ENCODE results near the gene ITGA3. TPM values are rescaled to one million over a fixed set of nuclear protein-coding genes. Genes with fewer than 3 reads are reported as not detected.
"Not testable (repeated sequence)": the region's sequence is repeated elsewhere in the genome, so short reads cannot be mapped to it uniquely, and the experiment has no call there.

The ITGA3 gene
- polyA plus RNA-seq, 4 donors = 53.5 to 96.4 (median 72.0) TPM

DNA sequence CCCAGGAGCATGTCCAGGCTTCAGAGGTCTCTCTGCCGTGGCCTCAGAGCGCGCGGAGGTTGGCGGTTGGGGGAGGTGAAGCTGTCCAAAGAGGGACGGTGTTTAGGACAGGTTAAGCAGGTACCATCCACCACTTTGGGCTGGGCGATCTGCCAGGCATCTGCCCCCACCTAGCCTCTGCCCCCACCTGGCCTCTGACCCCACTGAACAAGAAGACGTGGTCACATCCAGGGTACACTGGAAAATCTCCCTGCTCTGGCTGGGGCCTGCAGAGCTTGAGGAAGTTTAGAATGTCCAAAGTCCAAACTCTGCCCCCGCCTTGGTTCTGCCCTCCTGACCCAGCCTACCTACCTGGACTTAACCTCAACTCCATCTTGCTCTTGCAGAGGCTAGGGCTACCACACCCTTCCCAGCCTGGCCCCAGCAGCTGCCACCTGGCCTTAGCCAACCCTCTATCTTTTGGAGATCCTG is 1.6 kb downstream of the ITGA3 start:
- WGBS, 3 donors = 14 to 64% (median 26%) methylated on average over 8 to 9 of the region's 9 CpGs
- FAIRE-seq (no peak), DNase-seq (peak; percentile 88 to 96)
- peak overlapping the region in 2 of 3 donors; percentile 78 to 97 for H3K4me3 ChIP-seq (ENCODE audit: low read depth in 1 of 3, low read length in 3 of 3)
- H3K27ac ChIP-seq (ENCODE audit: low read depth in 1 of 3, low read length in 2 of 3) = peak overlapping the region; percentile 93 to 99 (median 98)
- H3K36me3 ChIP-seq (ENCODE audit: control insufficient read depth in 3 of 3, insufficient read depth in 2 of 3, low read depth in 1 of 3, low read length in 3 of 3) = peaks cover 0 to 42% (median 0%) of the 10 kb centered on the region in 3 donors
- H3K27me3 ChIP-seq (ENCODE audit: control insufficient read depth in 3 of 3, insufficient read depth in 3 of 3, low read length in 3 of 3) = no peaks in the 10 kb centered on the region
- peaks cover 14 to 70% (median 24%) of the 10 kb centered on the region in 3 donors for H3K4me1 ChIP-seq (ENCODE audit: control insufficient read depth in 3 of 3, insufficient read depth in 2 of 3, low read depth in 1 of 3, low read length in 2 of 3)
- H3K9me3 ChIP-seq (ENCODE audit: control insufficient read depth in 2 of 2, insufficient read depth in 1 of 2, low read depth in 1 of 2, low read length in 1 of 2) = no peaks in the 10 kb centered on the region

GRCh38 chr17:50058296-50058953 is 2.5 kb downstream of the ITGA3 start:
- peaks cover 14 to 64% (median 24%) of the 10 kb centered on the region in 3 donors for H3K4me1 ChIP-seq (ENCODE audit: control insufficient read depth in 3 of 3, insufficient read depth in 2 of 3, low read depth in 1 of 3, low read length in 2 of 3)
- DNase-seq = no peak
- no peak for FAIRE-seq
- H3K4me3 ChIP-seq (ENCODE audit: low read depth in 1 of 3, low read length in 3 of 3) = peak overlapping the region in 2 of 3 donors; percentile 3 to 97
- H3K36me3 ChIP-seq (ENCODE audit: control insufficient read depth in 3 of 3, insufficient read depth in 2 of 3, low read depth in 1 of 3, low read length in 3 of 3) = peaks cover 0 to 49% (median 0%) of the 10 kb centered on the region in 3 donors
- 75 to 79% (median 76%) methylated on average over 10 of the region's 10 CpGs for WGBS, 3 donors
- H3K27me3 ChIP-seq (ENCODE audit: control insufficient read depth in 3 of 3, insufficient read depth in 3 of 3, low read length in 3 of 3) = no peaks in the 10 kb centered on the region
- peak overlapping the region; percentile 47 to 99 (median 63) for H3K27ac ChIP-seq (ENCODE audit: low read depth in 1 of 3, low read length in 2 of 3)
- no peaks in the 10 kb centered on the region for H3K9me3 ChIP-seq (ENCODE audit: control insufficient read depth in 2 of 2, insufficient read depth in 1 of 2, low read depth in 1 of 2, low read length in 1 of 2)

GRCh38 chr17:50059256-50059655 is 3.3 kb downstream of the ITGA3 start:
- peaks cover 0 to 58% (median under 1%) of the 10 kb centered on the region in 3 donors for H3K36me3 ChIP-seq (ENCODE audit: control insufficient read depth in 3 of 3, insufficient read depth in 2 of 3, low read depth in 1 of 3, low read length in 3 of 3)
- H3K4me1 ChIP-seq (ENCODE audit: control insufficient read depth in 3 of 3, insufficient read depth in 2 of 3, low read depth in 1 of 3, low read length in 2 of 3) = peaks cover 12 to 63% (median 24%) of the 10 kb centered on the region in 3 donors
- H3K9me3 ChIP-seq (ENCODE audit: control insufficient read depth in 2 of 2, insufficient read depth in 1 of 2, low read depth in 1 of 2, low read length in 1 of 2) = no peaks in the 10 kb centered on the region
- H3K27ac ChIP-seq (ENCODE audit: low read depth in 1 of 3, low read length in 2 of 3) = peak overlapping the region in 1 of 3 donors; percentile 81
- peak in 1 of 2 donors; percentile 58 for DNase-seq
- 13 to 37% (median 26%) methylated on average over 4 of the region's 4 CpGs for WGBS, 3 donors
- no peaks in the 10 kb centered on the region for H3K27me3 ChIP-seq (ENCODE audit: control insufficient read depth in 3 of 3, insufficient read depth in 3 of 3, low read length in 3 of 3)
- H3K4me3 ChIP-seq (ENCODE audit: low read depth in 1 of 3, low read length in 3 of 3) = no peak overlapping the region
- FAIRE-seq = no peak

DNA sequence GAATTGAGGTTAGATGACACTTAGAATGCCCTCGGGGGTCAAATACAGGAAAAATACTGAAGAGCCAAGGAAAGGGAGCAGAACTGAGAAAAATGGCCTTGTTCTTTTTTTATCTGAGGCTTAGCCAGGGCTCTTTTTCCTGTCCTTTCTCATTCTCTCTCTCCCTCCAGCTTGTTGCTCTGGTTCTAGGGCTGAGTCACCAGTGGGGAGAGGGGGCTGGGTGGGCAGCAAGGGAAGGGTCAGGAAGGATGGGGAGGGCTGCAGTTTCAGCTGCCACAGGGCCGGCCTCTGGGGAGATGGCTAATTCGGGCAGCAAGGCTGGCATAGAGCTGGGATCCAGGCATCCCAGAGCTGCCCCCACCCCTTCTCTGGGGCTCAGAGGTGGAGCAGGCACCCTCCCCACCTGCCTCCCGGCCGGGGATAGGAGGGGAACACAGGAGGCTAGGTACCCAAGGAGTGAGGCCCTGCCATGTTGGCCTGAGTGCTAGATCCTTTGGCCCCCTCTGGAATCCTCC is 3.9 kb downstream of the ITGA3 start:
- FAIRE-seq = no peak

GRCh38 chr17:50060951-50061712 is 5.2 kb downstream of the ITGA3 start:
- Histone ChIP-seq H3K4me1 (ENCODE audit: control insufficient read depth in 3 of 3, insufficient read depth in 2 of 3, low read depth in 1 of 3, low read length in 2 of 3) (peaks cover 12 to 69% (median 24%) of the 10 kb centered on the region in 3 donors), H3K27me3 (ENCODE audit: control insufficient read depth in 3 of 3, insufficient read depth in 3 of 3, low read length in 3 of 3) (no peaks in the 10 kb centered on the region), H3K27ac (ENCODE audit: low read depth in 1 of 3, low read length in 2 of 3) (peak overlapping the region in 2 of 3 donors; percentile 41 to 55), H3K4me3 (ENCODE audit: low read depth in 1 of 3, low read length in 3 of 3) (no peak overlapping the region), H3K9me3 (ENCODE audit: control insufficient read depth in 2 of 2, insufficient read depth in 1 of 2, low read depth in 1 of 2, low read length in 1 of 2) (no peaks in the 10 kb centered on the region), H3K36me3 (ENCODE audit: control insufficient read depth in 3 of 3, insufficient read depth in 2 of 3, low read depth in 1 of 3, low read length in 3 of 3) (peaks cover 0 to 67% (median 6%) of the 10 kb centered on the region in 3 donors)
- 79 to 85% (median 84%) methylated on average over 9 of the region's 9 CpGs for whole genome bisulfite sequencing, 3 donors
- DNase-seq (peak; percentile 12 to 31), FAIRE-seq (no peak)

More for the DNA sequence above, 3.9 kb downstream of the ITGA3 start:
- Histone ChIP-seq H3K27ac (ENCODE audit: low read depth in 1 of 3, low read length in 2 of 3) (peak overlapping the region in 1 of 3 donors; percentile 81), H3K4me3 (ENCODE audit: low read depth in 1 of 3, low read length in 3 of 3) (no peak overlapping the region), H3K36me3 (ENCODE audit: control insufficient read depth in 3 of 3, insufficient read depth in 2 of 3, low read depth in 1 of 3, low read length in 3 of 3) (peaks cover 0 to 61% (median 4%) of the 10 kb centered on the region in 3 donors), H3K27me3 (ENCODE audit: control insufficient read depth in 3 of 3, insufficient read depth in 3 of 3, low read length in 3 of 3) (no peaks in the 10 kb centered on the region), H3K9me3 (ENCODE audit: control insufficient read depth in 2 of 2, insufficient read depth in 1 of 2, low read depth in 1 of 2, low read length in 1 of 2) (no peaks in the 10 kb centered on the region), H3K4me1 (ENCODE audit: control insufficient read depth in 3 of 3, insufficient read depth in 2 of 3, low read depth in 1 of 3, low read length in 2 of 3) (peaks cover 12 to 66% (median 24%) of the 10 kb centered on the region in 3 donors)
- whole genome bisulfite sequencing, 3 donors = 46 to 53% (median 51%) methylated on average over 3 to 5 of the region's 5 CpGs
- DNase-seq = no peak

GRCh38 chr17:50061713-50062045 is 5.8 kb downstream of the ITGA3 start:
- DNase-seq; H3K27ac ChIP-seq (ENCODE audit: low read depth in 1 of 3, low read length in 2 of 3); H3K4me3 ChIP-seq (ENCODE audit: low read depth in 1 of 3, low read length in 3 of 3); FAIRE-seq; H3K9me3 ChIP-seq (ENCODE audit: control insufficient read depth in 2 of 2, insufficient read depth in 1 of 2, low read depth in 1 of 2, low read length in 1 of 2); H3K27me3 ChIP-seq (ENCODE audit: control insufficient read depth in 3 of 3, insufficient read depth in 3 of 3, low read length in 3 of 3): not testable (repeated sequence)
- Histone ChIP-seq H3K4me1 (ENCODE audit: control insufficient read depth in 3 of 3, insufficient read depth in 2 of 3, low read depth in 1 of 3, low read length in 2 of 3) (peaks cover 12 to 69% (median 24%) of the 10 kb centered on the region in 3 donors), H3K36me3 (ENCODE audit: control insufficient read depth in 3 of 3, insufficient read depth in 2 of 3, low read depth in 1 of 3, low read length in 3 of 3) (peaks cover 0 to 72% (median 6%) of the 10 kb centered on the region in 3 donors)
- 82 to 88% (median 83%) methylated on average over 10 of the region's 10 CpGs for WGBS, 3 donors

DNA sequence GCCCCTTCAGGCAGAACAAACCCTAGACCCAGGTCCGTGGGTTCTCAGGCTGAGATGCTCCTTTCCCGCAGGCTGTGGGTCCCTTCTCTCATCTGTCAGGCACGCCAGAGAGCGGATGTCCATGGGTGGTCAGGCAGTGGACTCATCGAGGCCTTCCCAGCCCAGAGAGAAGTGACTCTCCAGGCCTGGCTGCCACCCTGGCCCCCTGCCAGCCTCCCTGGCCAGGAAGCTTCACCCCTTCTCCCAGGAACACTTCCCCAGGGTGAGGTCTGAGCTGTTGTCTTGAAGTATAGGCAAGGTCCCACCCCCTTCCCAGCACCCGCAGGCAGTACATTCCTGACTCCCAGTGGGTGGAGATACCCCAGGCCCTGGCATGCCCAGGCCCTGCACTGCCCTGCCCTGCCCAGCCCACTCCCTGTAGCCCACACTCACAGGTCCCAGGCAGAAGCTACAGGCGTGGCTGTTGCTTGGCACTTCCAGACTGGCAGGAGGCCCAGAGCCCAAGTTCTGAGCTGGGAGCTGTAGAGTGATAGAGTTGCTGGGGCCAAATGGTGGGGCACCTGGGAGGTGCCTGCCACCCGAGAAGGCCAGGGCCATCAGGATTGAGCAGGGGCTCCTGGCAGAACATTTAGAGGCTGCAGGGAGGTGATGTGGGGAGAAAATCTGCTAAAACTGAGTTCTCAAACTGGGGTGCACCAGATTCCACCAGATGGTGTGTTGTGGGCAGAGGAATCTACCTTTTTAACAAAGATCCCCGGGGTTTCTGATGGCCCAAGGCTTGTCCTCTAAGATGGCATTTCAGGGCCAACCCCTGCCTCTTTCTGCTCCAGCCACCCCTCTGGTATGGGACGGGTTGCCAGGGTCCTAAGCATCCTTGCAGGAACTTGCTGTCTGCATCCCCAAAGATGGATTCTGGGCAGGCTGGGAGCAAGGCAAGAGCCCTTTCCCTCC is 6.7 kb downstream of the ITGA3 start:
- peak in 1 of 2 donors; percentile 89 for DNase-seq
- Histone ChIP-seq H3K4me1 (ENCODE audit: control insufficient read depth in 3 of 3, insufficient read depth in 2 of 3, low read depth in 1 of 3, low read length in 2 of 3) (peaks cover 12 to 62% (median 24%) of the 10 kb centered on the region in 3 donors), H3K9me3 (ENCODE audit: control insufficient read depth in 2 of 2, insufficient read depth in 1 of 2, low read depth in 1 of 2, low read length in 1 of 2) (no peaks in the 10 kb centered on the region), H3K36me3 (ENCODE audit: control insufficient read depth in 3 of 3, insufficient read depth in 2 of 3, low read depth in 1 of 3, low read length in 3 of 3) (peaks cover 0 to 75% (median 9%) of the 10 kb centered on the region in 3 donors), H3K27me3 (ENCODE audit: control insufficient read depth in 3 of 3, insufficient read depth in 3 of 3, low read length in 3 of 3) (no peaks in the 10 kb centered on the region), H3K4me3 (ENCODE audit: low read depth in 1 of 3, low read length in 3 of 3) (no peak overlapping the region), H3K27ac (ENCODE audit: low read depth in 1 of 3, low read length in 2 of 3) (peak overlapping the region; percentile 19 to 63 (median 21))
- WGBS, 3 donors = 48 to 65% (median 48%) methylated on average over 10 of the region's 10 CpGs
- FAIRE-seq = no peak

Data from small intestine (tissue), 7 donors.